Measurements from ENCODE around the gene KLF3.

DNA sequence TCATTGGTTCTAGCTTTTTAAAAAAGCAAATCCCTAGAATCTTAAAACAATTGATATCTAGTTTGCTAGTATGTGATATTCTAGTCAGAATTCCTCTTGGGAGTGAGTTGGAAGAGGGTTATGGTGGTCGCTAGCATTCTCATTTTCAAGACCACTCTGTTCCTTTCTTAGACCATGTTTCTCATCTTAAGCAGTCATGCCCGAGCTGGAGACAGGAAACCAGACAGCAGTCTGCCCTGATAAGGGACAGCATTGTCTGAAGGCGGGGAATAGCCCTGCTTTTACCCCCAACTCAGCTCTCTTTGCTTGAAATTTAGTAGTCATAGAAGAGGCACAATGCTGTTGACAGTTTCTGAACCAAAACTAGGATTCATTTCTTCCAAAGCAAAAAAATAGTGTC lies 5.2 kb downstream of the KLF3 start:
- TF ChIP-seq CTCF (IDR thresholded peaks at IDR 0.05; ENCODE audit: insufficient read depth, low read depth, low read length) (no peak), EZH2 (IDR thresholded peaks at IDR 0.05; ENCODE audit: insufficient read depth, low read length) (no peak)

Data from astrocyte (in vitro differentiated cells and primary cell).